ENCODE results near the gene SMARCC2. TPM values are rescaled to one million over a fixed set of nuclear protein-coding genes. Genes with fewer than 3 reads are reported as not detected.

SMARCC2 gene
- total RNA-seq, 4 donors from 2014 or later: 73.6 to 125 (median 118) TPM

DNA sequence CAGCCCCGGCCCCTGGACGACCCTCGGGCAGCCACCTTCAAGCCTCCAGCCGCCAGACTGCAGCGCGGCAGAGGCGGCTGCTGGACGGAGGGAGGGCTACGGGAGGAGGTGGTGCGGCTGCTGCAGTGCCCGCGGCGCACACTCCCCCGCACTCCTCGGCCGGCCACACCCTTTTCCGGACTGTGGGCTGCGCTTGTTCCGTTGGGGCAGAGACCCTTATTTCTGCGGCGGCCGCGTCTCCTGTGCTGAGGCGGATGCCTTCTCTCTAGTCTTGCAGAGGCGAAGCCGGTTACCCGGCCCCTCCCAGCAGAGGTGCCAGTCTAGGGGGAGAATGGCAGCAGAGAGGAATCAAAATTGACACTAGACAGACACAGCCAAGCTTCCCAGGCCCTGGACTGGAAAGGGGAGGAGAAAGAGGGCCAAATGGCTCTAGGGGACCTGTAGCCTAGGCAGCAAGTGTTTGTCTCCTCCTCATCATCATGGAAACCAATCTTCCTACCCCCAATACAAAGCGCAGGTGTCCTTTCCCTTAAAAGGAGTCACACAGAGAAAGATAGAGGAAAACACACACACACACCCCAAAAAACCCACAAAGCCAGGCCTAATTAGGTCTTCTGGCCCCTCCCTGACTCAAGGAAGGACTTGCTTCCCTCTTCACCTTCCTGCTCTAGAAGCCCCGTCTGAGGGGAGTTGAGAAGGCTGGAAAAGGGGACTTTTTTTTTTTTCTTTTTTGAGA, 59.9 kb downstream of the SMARCC2 start:
- TF ChIP-seq, protein P1, sequence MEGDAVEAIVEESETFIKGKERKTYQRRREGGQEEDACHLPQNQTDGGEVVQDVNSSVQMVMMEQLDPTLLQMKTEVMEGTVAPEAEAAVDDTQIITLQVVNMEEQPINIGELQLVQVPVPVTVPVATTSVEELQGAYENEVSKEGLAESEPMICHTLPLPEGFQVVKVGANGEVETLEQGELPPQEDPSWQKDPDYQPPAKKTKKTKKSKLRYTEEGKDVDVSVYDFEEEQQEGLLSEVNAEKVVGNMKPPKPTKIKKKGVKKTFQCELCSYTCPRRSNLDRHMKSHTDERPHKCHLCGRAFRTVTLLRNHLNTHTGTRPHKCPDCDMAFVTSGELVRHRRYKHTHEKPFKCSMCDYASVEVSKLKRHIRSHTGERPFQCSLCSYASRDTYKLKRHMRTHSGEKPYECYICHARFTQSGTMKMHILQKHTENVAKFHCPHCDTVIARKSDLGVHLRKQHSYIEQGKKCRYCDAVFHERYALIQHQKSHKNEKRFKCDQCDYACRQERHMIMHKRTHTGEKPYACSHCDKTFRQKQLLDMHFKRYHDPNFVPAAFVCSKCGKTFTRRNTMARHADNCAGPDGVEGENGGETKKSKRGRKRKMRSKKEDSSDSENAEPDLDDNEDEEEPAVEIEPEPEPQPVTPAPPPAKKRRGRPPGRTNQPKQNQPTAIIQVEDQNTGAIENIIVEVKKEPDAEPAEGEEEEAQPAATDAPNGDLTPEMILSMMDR (IDR thresholded peaks at IDR 0.05; ENCODE audit: low read depth): no peak

DNA sequence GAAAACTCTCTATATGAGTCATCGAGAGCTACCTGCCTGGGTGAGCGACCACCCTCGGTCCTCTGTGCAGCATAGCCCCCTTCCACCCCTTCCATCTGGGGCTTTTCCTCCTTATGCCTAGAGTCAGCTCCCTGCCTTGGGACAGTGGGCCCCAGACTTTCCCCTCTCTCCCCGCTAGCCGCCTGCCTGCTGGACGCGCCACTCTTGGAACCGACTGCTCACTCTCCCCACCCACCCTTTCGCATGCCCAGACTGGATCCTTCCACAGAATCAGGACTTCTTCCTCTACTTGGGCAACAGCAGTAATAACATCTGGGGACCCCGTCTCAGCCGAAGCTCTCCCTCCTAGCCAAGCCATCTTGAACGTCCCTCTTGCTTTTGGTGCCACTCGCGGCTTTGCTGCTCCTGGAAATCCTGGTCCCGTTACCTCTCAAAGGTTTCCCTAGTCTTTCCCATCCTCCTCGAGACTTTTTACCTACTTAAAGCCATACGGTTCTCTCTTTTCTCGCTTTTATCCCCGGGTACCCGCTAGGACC, 60.5 kb downstream of the SMARCC2 start:
- TF ChIP-seq, protein P1 (IDR thresholded peaks at IDR 0.05; ENCODE audit: low read depth): no peak

DNA sequence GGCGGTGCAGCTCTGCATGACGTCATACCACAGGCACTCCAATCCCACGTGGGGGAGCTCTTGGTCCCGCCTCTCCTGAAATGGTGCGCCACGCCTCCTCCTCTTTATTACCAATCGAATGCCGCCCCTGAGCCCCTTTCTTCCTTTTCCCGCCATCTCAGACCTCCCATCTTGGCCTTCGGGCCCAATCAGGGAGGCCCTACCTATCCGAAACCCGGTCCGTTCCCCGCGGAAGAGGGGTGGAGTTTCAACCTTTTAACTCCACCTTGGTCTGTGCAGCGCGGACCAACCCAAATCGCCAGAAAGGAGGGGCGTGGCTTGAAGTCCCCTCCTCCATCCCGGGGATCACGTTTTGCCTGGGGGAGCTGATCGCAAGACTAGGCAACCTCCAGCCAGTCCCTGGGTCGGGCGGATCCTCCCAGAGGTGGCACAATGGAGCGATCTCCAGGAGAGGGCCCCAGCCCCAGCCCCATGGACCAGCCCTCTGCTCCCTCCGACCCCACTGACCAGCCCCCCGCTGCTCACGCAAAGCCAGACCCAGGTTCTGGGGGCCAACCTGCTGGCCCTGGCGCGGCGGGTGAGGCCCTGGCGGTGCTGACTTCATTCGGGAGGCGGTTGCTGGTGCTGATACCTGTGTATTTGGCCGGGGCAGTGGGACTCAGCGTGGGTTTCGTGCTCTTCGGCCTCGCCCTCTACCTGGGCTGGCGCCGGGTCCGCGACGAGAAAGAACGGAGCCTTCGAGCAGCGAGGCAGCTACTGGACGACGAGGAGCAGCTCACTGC, 61.2 kb downstream of the SMARCC2 start, which contains the start of gene ESYT1:
TSS of gene ESYT1 (plus strand) at position 380 of the 782 bp plus-strand sequence. CDS start at position 433, 53 bp downstream.
- TF ChIP-seq, protein P1 (IDR thresholded peaks at IDR 0.05; ENCODE audit: low read depth): no peak

DNA sequence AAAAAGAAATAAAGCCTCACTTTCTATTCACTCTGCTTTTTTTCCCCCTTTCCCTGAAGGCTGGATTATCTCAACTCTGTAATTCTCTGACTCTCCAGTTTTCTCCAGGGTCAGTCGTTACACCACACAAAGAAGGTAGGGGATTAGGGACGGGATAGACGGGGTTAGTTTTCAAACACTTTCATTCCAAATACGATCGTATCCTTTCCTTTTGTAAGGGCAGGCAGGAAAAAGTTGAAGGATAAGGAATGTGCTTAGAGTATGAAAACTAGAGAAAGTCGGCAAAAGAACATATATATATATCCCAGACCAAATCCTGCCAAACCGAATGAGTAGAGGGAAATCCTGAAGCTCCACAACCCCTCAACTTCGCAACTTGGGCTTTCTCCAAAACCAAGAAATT, 61.8 kb downstream of the SMARCC2 start:
- TF ChIP-seq, protein P1 (IDR thresholded peaks at IDR 0.05; ENCODE audit: low read depth): no peak

DNA sequence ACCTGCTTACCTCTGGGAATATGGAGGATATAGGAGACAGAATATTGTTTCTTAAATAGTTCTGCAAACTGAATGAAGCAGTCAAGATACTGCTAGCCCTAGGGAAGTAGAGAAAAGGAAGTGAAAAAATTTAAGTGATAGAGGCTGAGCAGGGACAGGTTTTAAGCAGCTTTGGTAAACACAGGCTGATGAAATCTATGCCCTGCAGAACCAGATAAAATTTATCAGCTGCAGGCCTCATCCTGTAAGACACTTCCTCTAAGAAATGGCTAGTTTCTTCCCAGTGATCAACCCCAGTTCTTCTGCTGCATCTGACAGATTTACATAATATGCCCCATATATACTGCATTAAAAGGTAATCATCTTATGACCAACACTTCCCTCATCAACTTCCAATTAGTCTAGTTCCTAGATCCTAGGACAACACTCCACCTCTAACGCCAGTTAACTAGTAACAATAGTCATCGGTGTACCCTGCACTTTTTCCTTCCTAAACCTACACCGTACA, 62.5 kb downstream of the SMARCC2 start:
- TF ChIP-seq, protein P1 (IDR thresholded peaks at IDR 0.05; ENCODE audit: low read depth): no peak

DNA sequence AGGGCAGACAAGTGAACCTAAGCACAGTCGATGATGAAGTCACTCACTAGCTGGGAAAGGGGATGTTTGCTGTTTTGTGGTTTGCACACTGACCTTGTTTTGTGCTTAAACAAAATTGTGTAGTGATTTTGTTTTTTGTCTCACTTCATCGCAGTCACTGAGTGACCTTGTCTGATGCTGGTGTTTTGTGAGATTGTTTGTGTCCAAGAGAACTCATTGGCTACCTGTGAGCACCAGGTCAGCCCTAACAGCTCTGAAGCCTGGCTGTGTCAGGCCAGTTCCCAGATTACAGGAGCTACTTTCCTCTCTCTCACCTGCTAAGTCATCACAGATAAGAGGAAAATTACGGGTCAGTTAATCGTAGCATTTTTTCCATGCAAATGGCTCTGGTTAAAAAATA, 65.2 kb downstream of the SMARCC2 start:
- TF ChIP-seq, protein P1 (IDR thresholded peaks at IDR 0.05; ENCODE audit: low read depth): no peak

DNA sequence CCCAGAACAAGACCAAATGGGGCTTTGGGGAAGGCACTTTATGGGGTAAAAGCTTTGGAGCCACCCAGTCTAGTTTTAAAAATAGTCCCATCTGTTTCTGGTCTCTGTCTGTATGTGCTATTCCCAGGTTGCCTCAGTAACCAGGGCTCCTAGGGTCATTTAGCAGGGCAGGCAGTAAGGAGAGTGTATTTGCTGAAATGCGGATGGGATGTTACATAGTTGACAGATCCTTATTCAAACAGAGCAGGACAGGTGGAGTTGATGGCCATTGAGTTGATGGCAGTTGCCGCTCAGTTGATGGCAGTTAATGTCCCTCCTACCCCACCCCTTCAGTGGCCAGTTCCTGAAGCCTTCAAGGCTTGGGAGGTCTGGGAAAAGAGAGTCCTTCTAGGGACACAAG, 66.6 kb downstream of the SMARCC2 start:
- TF ChIP-seq, protein P1 (IDR thresholded peaks at IDR 0.05; ENCODE audit: low read depth): no peak
